Measurements from ENCODE around the gene PHF8.

- TF ChIP-seq CTCF (conservative IDR thresholded peaks at IDR 0.05; ENCODE audit: low read depth, low read length) (no peak), EZH2 (IDR thresholded peaks at IDR 0.05; ENCODE audit: borderline replicate concordance, low read depth, low read length, poor library complexity, severe bottlenecking) (no peak)
Observed at GRCh38 chrX:54007682-54008081, 36.6 kb downstream of the PHF8 start.

Measured in A673 (cell line).